Activated CD4-positive, alpha-beta T cell treated with anti-CD3 and anti-CD28 coated beads, Interleukin-2, amount 50 U/mL, for 4 hours (primary cell): ENCODE results near the gene TTC7B.
"Not testable (repeated sequence)": the region's sequence is repeated elsewhere in the genome, so short reads cannot be mapped to it uniquely, and the experiment has no call there.

ENCODE experiments used
- DNase-seq, 2 experiments: peaks; one replicate each; pipeline ENCODE4 v3.0.0-alpha.2; 2020

TTC7B gene

GRCh38 chr14:90815822-90816662 lies at the start of gene TTC7B:
Gene TTC7B, minus strand, starts transcription at chr14:90816430. Its CDS starts 135 bp downstream, at chr14:90816295.
- DNase-seq: no peak

- no peak for DNase-seq
Measured at GRCh38 chr14:90864741-90865140, 48.5 kb upstream of the TTC7B start.

GRCh38 chr14:90858511-90858910 lies 42.3 kb upstream of the TTC7B start:
- DNase-seq: no peak

GRCh38 chr14:90857866-90858265 lies 41.6 kb upstream of the TTC7B start:
- no peak for DNase-seq

GRCh38 chr14:90856115-90856514 lies 39.9 kb upstream of the TTC7B start:
- not testable (repeated sequence) for DNase-seq

- DNase-seq: no peak
Measured at GRCh38 chr14:90853116-90853515, 36.9 kb upstream of the TTC7B start.

GRCh38 chr14:90851327-90852036 lies 35.3 kb upstream of the TTC7B start:
- DNase-seq: no peak

GRCh38 chr14:90850487-90850886 lies 34.3 kb upstream of the TTC7B start:
- DNase-seq: no peak

GRCh38 chr14:90849787-90850444 lies 33.7 kb upstream of the TTC7B start:
- no peak for DNase-seq

GRCh38 chr14:90848944-90849731 lies 32.9 kb upstream of the TTC7B start:
- no peak for DNase-seq

GRCh38 chr14:90846511-90846910 lies 30.3 kb upstream of the TTC7B start:
- no peak for DNase-seq

GRCh38 chr14:90844321-90844720 lies 28.1 kb upstream of the TTC7B start:
- no peak for DNase-seq

GRCh38 chr14:90842726-90843125 lies 26.5 kb upstream of the TTC7B start:
- no peak for DNase-seq

- not testable (repeated sequence) for DNase-seq
Measured at GRCh38 chr14:90840667-90841066, 24.4 kb upstream of the TTC7B start.

GRCh38 chr14:90839889-90840266 lies 23.6 kb upstream of the TTC7B start:
- no peak for DNase-seq

- DNase-seq: no peak
Measured at GRCh38 chr14:90839024-90839888, 23.0 kb upstream of the TTC7B start.

GRCh38 chr14:90838531-90838930 lies 22.3 kb upstream of the TTC7B start:
- DNase-seq: not testable (repeated sequence)

- DNase-seq: no peak
Measured at GRCh38 chr14:90837355-90837754, 21.1 kb upstream of the TTC7B start.

- DNase-seq: no peak
Measured at GRCh38 chr14:90836692-90837063, 20.4 kb upstream of the TTC7B start.

GRCh38 chr14:90831821-90832220 lies 15.6 kb upstream of the TTC7B start:
- no peak for DNase-seq

GRCh38 chr14:90830931-90831701 lies 14.9 kb upstream of the TTC7B start:
- DNase-seq: no peak
